ENCODE measurements around the gene SCAMP5. TPM values are rescaled to one million over a fixed set of nuclear protein-coding genes. Genes with fewer than 3 reads are reported as not detected.

The SCAMP5 gene
- total RNA-seq, 2 donors from 2014 or later = 21.9 to 33.5 TPM

DNA sequence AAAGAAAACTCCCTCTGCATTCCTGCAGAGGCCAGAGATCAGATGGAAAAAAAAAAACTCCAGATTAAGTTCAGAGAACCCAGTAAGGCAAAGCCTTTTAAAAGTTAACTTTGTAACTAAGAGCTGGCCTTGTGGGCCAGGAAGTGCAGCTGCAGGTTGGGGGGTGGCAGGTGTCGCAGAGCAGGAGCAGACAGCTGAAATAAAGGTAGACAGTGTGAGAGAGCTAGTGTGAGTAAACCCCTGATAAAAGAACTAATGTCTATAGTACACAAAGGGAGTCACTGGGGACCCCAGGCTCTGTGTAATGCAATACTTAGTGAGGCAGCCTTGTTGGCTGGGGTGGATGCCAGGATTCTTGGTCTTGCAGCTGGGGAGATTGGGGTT is 70.1 kb downstream of the SCAMP5 start:
- WGBS, 2 experiments (ENCODE audit: insufficient coverage in 1 of 2, insufficient read length in 1 of 2) = 91 to 100% methylated on average over 1 of the region's 1 CpG
- H3K4me3 Mint-ChIP-seq = no peak overlapping the region
- H3K27ac ChIP-seq (ENCODE audit: low read depth, low read length) = no peak overlapping the region

DNA sequence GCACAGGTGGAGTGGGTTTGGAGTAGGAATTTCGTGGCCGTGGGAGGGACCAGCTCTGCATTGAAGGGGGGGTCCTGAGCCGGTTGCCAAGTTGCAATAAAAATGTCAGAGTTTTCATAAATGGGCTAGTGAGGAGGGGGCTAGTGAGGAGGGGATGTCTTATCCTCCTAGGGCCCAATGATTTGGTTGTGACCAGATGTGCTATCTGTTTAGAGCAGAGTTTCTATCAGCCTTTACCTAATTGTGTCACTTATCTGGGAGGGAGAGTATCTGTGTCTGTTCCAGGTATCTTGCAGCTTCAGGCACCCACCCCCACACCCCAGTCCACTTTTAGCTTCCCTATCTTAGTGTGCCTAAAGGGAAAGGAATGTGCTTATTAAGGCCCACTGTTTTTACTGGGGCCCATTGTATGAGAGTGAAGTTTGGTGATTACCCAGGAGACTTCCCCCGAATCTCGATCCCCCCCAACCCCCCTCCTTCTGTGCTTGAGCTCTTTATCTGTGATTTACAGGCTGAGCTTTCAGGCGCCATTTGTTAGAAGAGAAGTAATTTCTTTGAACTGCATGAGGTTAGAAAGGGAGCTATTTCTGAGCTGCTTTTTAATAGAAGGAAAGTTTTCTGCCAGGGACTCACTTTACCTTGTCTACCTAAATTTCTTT is 70.6 kb downstream of the SCAMP5 start:
- peaks cover 14% of the 10 kb centered on the region for H3K4me1 Mint-ChIP-seq
- Histone ChIP-seq H3K9me3 (ENCODE audit: control insufficient read depth, low read length) (peaks cover 33% of the 10 kb centered on the region), H3K9ac (ENCODE audit: extremely low read depth, low read length, poor library complexity, severe bottlenecking) (no peak overlapping the region), H3K27ac (ENCODE audit: low read depth, low read length) (no peak overlapping the region), H3K4me3 (ENCODE audit: low read length) (peak overlapping the region; percentile 78), H3K27me3 (ENCODE audit: control insufficient read depth, insufficient read depth, low read length, poor library complexity, severe bottlenecking) (no peaks in the 10 kb centered on the region), H3K4me1 (ENCODE audit: control insufficient read depth, insufficient read depth, low read length) (peaks cover 4% of the 10 kb centered on the region), H3K36me3 (ENCODE audit: control insufficient read depth, insufficient read depth, low read length) (no peaks in the 10 kb centered on the region)
- peaks cover 8% of the 10 kb centered on the region for H3K27me3 Mint-ChIP-seq (ENCODE audit: insufficient read depth)
- DNase-seq = no peak
- H3K4me3 Mint-ChIP-seq = no peak overlapping the region
- H3K36me3 Mint-ChIP-seq (ENCODE audit: low read depth) = peaks cover 5% of the 10 kb centered on the region
- WGBS, 2 experiments (ENCODE audit: insufficient coverage in 1 of 2, insufficient read length in 1 of 2) = 72 to 100% methylated on average over 2 to 6 of the region's 6 CpGs
- H3K9me3 Mint-ChIP-seq = peaks cover 33% of the 10 kb centered on the region
- H3K27ac Mint-ChIP-seq = peak overlapping the region; percentile 63
- TF ChIP-seq, protein P1, sequence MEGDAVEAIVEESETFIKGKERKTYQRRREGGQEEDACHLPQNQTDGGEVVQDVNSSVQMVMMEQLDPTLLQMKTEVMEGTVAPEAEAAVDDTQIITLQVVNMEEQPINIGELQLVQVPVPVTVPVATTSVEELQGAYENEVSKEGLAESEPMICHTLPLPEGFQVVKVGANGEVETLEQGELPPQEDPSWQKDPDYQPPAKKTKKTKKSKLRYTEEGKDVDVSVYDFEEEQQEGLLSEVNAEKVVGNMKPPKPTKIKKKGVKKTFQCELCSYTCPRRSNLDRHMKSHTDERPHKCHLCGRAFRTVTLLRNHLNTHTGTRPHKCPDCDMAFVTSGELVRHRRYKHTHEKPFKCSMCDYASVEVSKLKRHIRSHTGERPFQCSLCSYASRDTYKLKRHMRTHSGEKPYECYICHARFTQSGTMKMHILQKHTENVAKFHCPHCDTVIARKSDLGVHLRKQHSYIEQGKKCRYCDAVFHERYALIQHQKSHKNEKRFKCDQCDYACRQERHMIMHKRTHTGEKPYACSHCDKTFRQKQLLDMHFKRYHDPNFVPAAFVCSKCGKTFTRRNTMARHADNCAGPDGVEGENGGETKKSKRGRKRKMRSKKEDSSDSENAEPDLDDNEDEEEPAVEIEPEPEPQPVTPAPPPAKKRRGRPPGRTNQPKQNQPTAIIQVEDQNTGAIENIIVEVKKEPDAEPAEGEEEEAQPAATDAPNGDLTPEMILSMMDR (conservative IDR thresholded peaks at IDR 0.05) = no peak

More for the DNA sequence above, 70.1 kb downstream of the SCAMP5 start:
- DNase-seq = no peak
- TF ChIP-seq, protein P1 (conservative IDR thresholded peaks at IDR 0.05) = no peak
- peaks cover 14% of the 10 kb centered on the region for H3K4me1 Mint-ChIP-seq
- peaks cover 4% of the 10 kb centered on the region for H3K27me3 Mint-ChIP-seq (ENCODE audit: insufficient read depth)
- no peak overlapping the region for H3K9ac ChIP-seq (ENCODE audit: extremely low read depth, low read length, poor library complexity, severe bottlenecking)
- H3K27ac Mint-ChIP-seq = peak overlapping the region; percentile 63
- H3K4me3 ChIP-seq (ENCODE audit: low read length) = peak overlapping the region; percentile 55
- peaks cover 4% of the 10 kb centered on the region for H3K4me1 ChIP-seq (ENCODE audit: control insufficient read depth, insufficient read depth, low read length)
- peaks cover 33% of the 10 kb centered on the region for H3K9me3 ChIP-seq (ENCODE audit: control insufficient read depth, low read length)
- H3K36me3 ChIP-seq (ENCODE audit: control insufficient read depth, insufficient read depth, low read length) = no peaks in the 10 kb centered on the region
- H3K27me3 ChIP-seq (ENCODE audit: control insufficient read depth, insufficient read depth, low read length, poor library complexity, severe bottlenecking) = no peaks in the 10 kb centered on the region
- H3K36me3 Mint-ChIP-seq (ENCODE audit: low read depth) = peaks cover 5% of the 10 kb centered on the region
- peaks cover 33% of the 10 kb centered on the region for H3K9me3 Mint-ChIP-seq

DNA sequence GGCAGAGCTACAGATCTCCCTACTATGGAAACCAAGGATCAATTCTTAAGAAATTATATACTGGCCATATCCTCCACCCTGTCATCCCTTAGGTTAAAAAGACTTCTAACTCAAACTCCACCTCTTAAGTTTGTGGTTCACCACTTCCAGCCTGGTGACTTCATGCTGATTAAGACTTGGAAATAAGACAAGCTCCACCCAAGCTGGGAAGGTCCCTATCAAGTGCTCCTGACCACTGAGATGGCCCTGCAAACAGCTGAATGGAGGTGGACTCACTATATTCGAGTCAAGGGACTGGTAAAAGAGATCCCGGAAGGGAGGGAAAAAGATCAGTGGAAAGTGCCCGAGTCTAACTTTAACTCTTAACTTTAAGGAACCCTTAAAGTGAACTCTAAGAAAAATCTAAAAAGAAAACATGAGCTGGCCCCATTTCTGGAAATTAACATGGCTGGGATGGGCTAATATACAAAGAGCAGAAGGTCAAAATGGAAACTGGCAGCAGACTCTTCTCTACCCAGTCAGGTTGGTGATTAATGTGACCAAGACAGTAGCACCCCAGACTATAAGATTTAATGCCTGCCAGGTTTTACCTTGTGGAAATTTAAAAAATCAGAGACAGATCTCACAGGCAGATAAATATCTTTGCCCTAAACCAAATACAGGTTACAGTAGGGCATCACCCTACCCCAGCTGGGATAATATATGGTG is 71.9 kb downstream of the SCAMP5 start:
- DNase-seq = no peak
- H3K27ac ChIP-seq (ENCODE audit: low read depth, low read length) = no peak overlapping the region
- H3K36me3 ChIP-seq (ENCODE audit: control insufficient read depth, insufficient read depth, low read length) = no peaks in the 10 kb centered on the region
- Mint-ChIP-seq H3K4me1 (peaks cover 9% of the 10 kb centered on the region), H3K36me3 (ENCODE audit: low read depth) (peaks cover 5% of the 10 kb centered on the region), H3K9me3 (peaks cover 33% of the 10 kb centered on the region), H3K27me3 (ENCODE audit: insufficient read depth) (peaks cover 15% of the 10 kb centered on the region), H3K4me3 (no peak overlapping the region), H3K27ac (no peak overlapping the region)
- WGBS, 2 experiments (ENCODE audit: insufficient coverage in 1 of 2, insufficient read length in 1 of 2) = 75 to 97% methylated on average over 3 of the region's 3 CpGs
- H3K27me3 ChIP-seq (ENCODE audit: control insufficient read depth, insufficient read depth, low read length, poor library complexity, severe bottlenecking) = no peaks in the 10 kb centered on the region
- H3K4me1 ChIP-seq (ENCODE audit: control insufficient read depth, insufficient read depth, low read length) = peaks cover 4% of the 10 kb centered on the region
- H3K9ac ChIP-seq (ENCODE audit: extremely low read depth, low read length, poor library complexity, severe bottlenecking) = no peak overlapping the region
- H3K4me3 ChIP-seq (ENCODE audit: low read length) = peak overlapping the region; percentile 78
- H3K9me3 ChIP-seq (ENCODE audit: control insufficient read depth, low read length) = peaks cover 33% of the 10 kb centered on the region
- TF ChIP-seq, protein P1 (conservative IDR thresholded peaks at IDR 0.05) = no peak

Data from endodermal cell (in vitro differentiated cells).